ENCODE data around the gene MRPS9. TPM values are rescaled to one million over a fixed set of nuclear protein-coding genes. Genes with fewer than 3 reads are reported as not detected.

MRPS9 gene
- total RNA-seq, 1 experiment from 2014 or later: 60.0 TPM

GRCh38 chr2:105136394-105136793, 98.5 kb downstream of the MRPS9 start:
- Histone ChIP-seq H2AK5ac (ENCODE audit: insufficient read length, low read length) (no peak overlapping the region), H4K91ac (ENCODE audit: insufficient read length, low read depth, low read length) (no peak overlapping the region), H3K14ac (ENCODE audit: insufficient read depth, low read length) (no peak overlapping the region), H2BK120ac (ENCODE audit: low read depth, low read length, poor library complexity, severe bottlenecking) (no peak overlapping the region), H3K79me2 (ENCODE audit: insufficient read depth, low read length) (no peaks in the 10 kb centered on the region), H3K4me2 (ENCODE audit: insufficient read depth, insufficient read length, low read length) (no peak overlapping the region), H2BK5ac (ENCODE audit: insufficient read length, low read length) (no peak overlapping the region), H3T11ph (ENCODE audit: low read length) (no peak overlapping the region), H4K5ac (ENCODE audit: insufficient read length, low read depth, low read length) (no peak overlapping the region), H3K27ac (ENCODE audit: insufficient read length, low read depth, low read length) (no peak overlapping the region), H3K4me1 (ENCODE audit: insufficient read depth, low read length) (no peaks in the 10 kb centered on the region), H3K56ac (ENCODE audit: insufficient read length, low read depth, low read length) (no peak overlapping the region), H3K27me3 (ENCODE audit: insufficient read depth, low read length) (no peaks in the 10 kb centered on the region), H3K4ac (ENCODE audit: low read depth, low read length) (no peak overlapping the region), H2AFZ (ENCODE audit: low read length) (no peak overlapping the region), H2BK15ac (ENCODE audit: low read depth, low read length) (no peak overlapping the region), H3K23ac (ENCODE audit: insufficient read length, low read depth, low read length) (no peak overlapping the region), H3K23me2 (ENCODE audit: insufficient read length, low read depth, low read length, poor library complexity, severe bottlenecking) (no peaks in the 10 kb centered on the region), H3K79me1 (ENCODE audit: insufficient read depth, low read depth, low read length, poor library complexity, severe bottlenecking) (no peaks in the 10 kb centered on the region), H4K8ac (replicated peaks; ENCODE audit: insufficient read length, low read depth, low read length) (no peak overlapping the region), H4K20me1 (ENCODE audit: control insufficient read depth, insufficient read depth, insufficient read length) (no peaks in the 10 kb centered on the region), H3K9me3 (ENCODE audit: control insufficient read depth, low read depth, low read length) (no peaks in the 10 kb centered on the region), H2BK20ac (ENCODE audit: low read depth, low read length, poor library complexity, severe bottlenecking) (no peak overlapping the region), H2BK12ac (ENCODE audit: insufficient read length, low read depth, low read length) (no peak overlapping the region), H3K9ac (ENCODE audit: extremely low read depth, insufficient read length, low read length) (no peak overlapping the region), H3K18ac (ENCODE audit: insufficient read length, low read depth, low read length) (no peak overlapping the region)
- Mint-ChIP-seq H3K27ac (no peak overlapping the region), H3K9me3 (no peaks in the 10 kb centered on the region), H3K27me3 (ENCODE audit: low read depth) (no peaks in the 10 kb centered on the region; the same call in 1 of the 2 replicates), H3K4me1 (peaks cover 4 to 11% of the 10 kb centered on the region in 2 experiments), H3K4me3 (no peak overlapping the region), H3K36me3 (ENCODE audit: insufficient read depth in 1 of 3, low read depth in 3 of 3) (no peaks in the 10 kb centered on the region)
- DNase-seq: no peak
- no CpG with 5 or more reads among the region's 4 CpGs for WGBS (ENCODE audit: extremely low coverage, insufficient read length, low lambda C conversion rate)
- TF ChIP-seq CTCF (conservative IDR thresholded peaks at IDR 0.05): no peak
